Nephron progenitor cell (in vitro differentiated cells): Measurements from ENCODE around the gene SHC4.

Source experiments
- DNase-seq: peaks from one replicate; pipeline ENCODE4 v3.0.0; 2021
- H3K27ac Mint-ChIP-seq: 2 replicates; pipeline ENCODE4 v1.8.0; 2021; ENCODE audit warnings: mild to moderate bottlenecking, moderate library complexity, mixed read lengths
- H3K27me3 Mint-ChIP-seq: 2 replicates; pipeline ENCODE4 v1.8.0; 2021; ENCODE audit warnings: mild to moderate bottlenecking, low read depth, mixed read lengths; ENCODE audit not compliant: poor library complexity
- H3K36me3 Mint-ChIP-seq: 2 replicates; pipeline ENCODE4 v1.8.0; 2021; ENCODE audit warnings: low read depth, mixed read lengths
- H3K4me1 Mint-ChIP-seq: 2 replicates; pipeline ENCODE4 v1.8.0; 2021; ENCODE audit warnings: mixed read lengths
- H3K4me3 Mint-ChIP-seq: 2 replicates; pipeline ENCODE4 v1.8.0; 2021; ENCODE audit warnings: mild to moderate bottlenecking, moderate library complexity, mixed read lengths
- H3K9me3 Mint-ChIP-seq: 2 replicates; pipeline ENCODE4 v1.8.0; 2021; ENCODE audit warnings: mild to moderate bottlenecking, moderate library complexity, mixed read lengths
- CTCF ChIP-seq: fragments of 200-600 bp; sonication (generic); IDR thresholded peaks from 2 replicates; pipeline ENCODE4 v1.5.0; 2021; ENCODE audit warnings: antibody characterized with exemption

SHC4 gene

DNA sequence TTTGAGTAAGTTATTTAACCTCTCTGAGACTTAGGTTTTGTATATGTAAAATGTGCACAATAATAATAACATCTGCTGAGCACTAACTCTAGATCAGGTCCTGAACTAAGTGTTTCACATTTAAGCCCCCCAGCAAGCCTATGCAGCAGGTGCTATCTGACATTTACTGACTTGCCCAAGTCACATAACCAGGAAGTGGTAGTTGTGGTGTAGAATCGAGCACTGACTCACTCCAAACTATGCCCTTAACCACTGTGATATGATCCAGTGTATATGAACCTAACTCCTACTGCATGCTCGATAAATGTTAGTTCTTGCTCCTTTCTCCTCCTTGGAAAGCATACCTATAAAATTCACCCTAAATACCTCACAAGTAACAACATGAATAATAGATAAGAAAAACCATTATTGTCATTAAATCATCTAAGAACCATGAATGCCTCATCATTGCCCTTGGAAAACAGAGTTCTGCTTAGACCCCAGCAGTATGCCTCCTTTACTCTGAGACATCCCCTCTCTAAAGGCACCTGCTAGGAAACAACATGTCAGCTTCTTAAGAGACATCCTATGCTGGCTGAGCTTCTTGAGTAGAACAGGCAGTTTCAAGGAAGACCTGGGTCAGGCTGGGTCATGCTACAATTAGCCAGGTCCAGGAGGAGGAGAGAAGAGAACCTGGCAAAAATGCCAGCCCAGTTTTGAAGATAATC is 3.0 kb upstream of the SHC4 start:
- Mint-ChIP-seq H3K4me3 (no peak overlapping the region), H3K27ac (no peak overlapping the region), H3K9me3 (peaks cover 16% of the 10 kb centered on the region), H3K4me1 (peaks cover 19% of the 10 kb centered on the region), H3K36me3 (no peaks in the 10 kb centered on the region), H3K27me3 (peaks cover 28% of the 10 kb centered on the region)
- no peak for DNase-seq
- no peak for TF ChIP-seq CTCF

DNA sequence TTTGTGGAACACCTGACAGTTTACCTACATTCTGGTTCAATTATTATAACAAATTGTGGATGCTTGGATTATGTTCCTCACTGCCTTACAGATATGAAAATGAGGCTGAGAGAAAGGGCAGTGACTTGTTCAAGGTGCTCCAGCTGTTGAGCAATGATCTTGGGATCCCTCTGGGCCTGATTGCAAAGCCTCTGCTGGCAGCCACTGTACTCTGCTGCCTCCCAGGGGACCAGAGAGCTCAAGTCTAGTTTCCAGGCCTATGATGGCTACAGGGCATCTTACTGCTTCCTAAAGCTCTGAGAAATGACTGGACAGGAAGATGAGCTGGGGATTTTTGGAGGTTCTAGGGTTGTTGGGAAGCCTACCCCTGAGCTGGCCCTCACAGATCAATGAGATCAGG is 2.3 kb upstream of the SHC4 start:
- Mint-ChIP-seq H3K4me1 (peaks cover 19% of the 10 kb centered on the region), H3K36me3 (no peaks in the 10 kb centered on the region), H3K4me3 (no peak overlapping the region), H3K27me3 (peaks cover 33% of the 10 kb centered on the region), H3K27ac (no peak overlapping the region), H3K9me3 (peaks cover 16% of the 10 kb centered on the region)
- DNase-seq = no peak
- TF ChIP-seq CTCF = no peak

DNA sequence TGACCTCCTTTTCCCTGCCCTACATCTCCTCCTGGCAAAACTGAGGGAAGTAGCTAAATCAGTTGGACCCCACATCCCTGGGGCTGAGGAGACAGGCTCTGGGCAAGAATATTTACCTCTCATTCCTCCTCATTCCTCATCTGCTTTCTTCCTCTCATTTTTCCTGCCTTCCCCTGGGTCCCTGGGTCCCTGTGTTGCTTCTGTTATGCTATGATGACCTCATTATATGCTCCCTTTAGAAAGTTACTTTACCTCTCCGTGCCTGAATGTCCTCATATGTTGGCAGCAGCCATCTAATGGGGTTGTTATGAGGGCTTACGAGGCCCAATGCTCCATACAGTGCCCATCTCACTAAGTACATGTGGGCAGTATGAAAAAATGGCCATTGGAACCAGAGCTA is 1.2 kb upstream of the SHC4 start:
- DNase-seq = no peak
- peak overlapping the region; percentile 86 for H3K4me3 Mint-ChIP-seq

DNA sequence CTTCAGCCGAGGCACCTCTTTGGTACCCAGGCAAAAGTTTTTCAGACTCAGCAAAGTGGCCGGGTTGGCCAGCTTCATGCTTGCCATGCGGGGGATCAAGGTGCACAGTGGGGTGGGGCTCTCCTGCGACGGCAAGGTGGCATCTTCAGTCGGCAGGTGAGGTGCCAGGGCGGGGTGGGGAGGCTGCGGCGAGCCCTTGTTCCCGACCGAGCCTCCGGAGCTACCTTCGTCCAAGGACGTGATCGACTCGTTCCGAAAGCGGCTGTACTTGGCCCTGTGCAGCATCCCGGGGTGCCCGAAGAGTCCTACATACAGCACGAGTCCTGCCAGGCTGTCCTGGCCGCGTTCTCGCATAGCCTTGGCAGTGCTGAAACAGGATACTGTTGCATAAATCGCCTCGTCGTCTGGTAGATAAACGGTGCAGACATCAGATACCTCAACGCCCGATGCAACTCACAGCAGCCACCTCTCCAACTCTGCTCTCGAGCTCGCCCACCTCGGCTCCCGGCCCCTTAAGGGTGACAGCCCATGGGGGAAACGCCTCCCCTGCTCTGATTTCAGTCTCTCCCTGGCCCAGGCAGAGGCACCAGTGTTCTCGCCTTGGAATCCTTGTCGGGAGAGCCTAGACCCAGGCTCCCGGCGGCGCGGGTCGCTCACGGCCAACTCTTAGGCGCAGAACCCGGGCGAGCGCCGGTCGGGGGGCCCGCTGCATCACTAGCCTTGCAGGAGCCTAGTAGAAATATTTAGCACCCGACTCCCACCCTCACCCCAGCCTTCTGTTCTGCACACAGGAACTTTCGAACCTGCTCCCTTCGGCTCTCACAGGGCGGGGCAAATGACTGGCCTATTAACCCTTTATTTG is 826 bp downstream of the SHC4 start:
- H3K27me3 Mint-ChIP-seq = peaks cover 47% of the 10 kb centered on the region
- DNase-seq = peak; percentile 55
- H3K27ac Mint-ChIP-seq = no peak overlapping the region
- H3K4me1 Mint-ChIP-seq = peaks cover 19% of the 10 kb centered on the region
- H3K36me3 Mint-ChIP-seq = no peaks in the 10 kb centered on the region
- H3K9me3 Mint-ChIP-seq = no peaks in the 10 kb centered on the region
- no peak for TF ChIP-seq CTCF
- peak overlapping the region; percentile 86 for H3K4me3 Mint-ChIP-seq

More for the DNA sequence above, 1.2 kb upstream of the SHC4 start:
- Mint-ChIP-seq H3K36me3 (no peaks in the 10 kb centered on the region), H3K27ac (peak overlapping the region; percentile 15), H3K27me3 (peaks cover 42% of the 10 kb centered on the region), H3K4me1 (peaks cover 19% of the 10 kb centered on the region), H3K9me3 (peaks cover 6% of the 10 kb centered on the region)
- TF ChIP-seq CTCF = no peak

GRCh38 chr15:48955967-48956366 is 7.8 kb downstream of the SHC4 start:
- no peak overlapping the region for H3K27ac Mint-ChIP-seq
- H3K36me3 Mint-ChIP-seq = no peaks in the 10 kb centered on the region
- H3K9me3 Mint-ChIP-seq = no peaks in the 10 kb centered on the region
- peaks cover 39% of the 10 kb centered on the region for H3K27me3 Mint-ChIP-seq
- no peak overlapping the region for H3K4me3 Mint-ChIP-seq
- no peak for DNase-seq
- no peaks in the 10 kb centered on the region for H3K4me1 Mint-ChIP-seq
- no peak for TF ChIP-seq CTCF
